MM.1S (cell line): ENCODE data around the gene SEC22A.

Source experiments
- DNase-seq: peaks from one replicate; pipeline ENCODE4 v3.0.0-alpha.2; 2015
- H2AFZ ChIP-seq: fragments of 300-600 bp; sonication (generic); 2 replicates; pipeline ENCODE4 v1.6.0; 2016; ENCODE audit warnings: antibody characterized with exemption, low read length
- H3F3A ChIP-seq: fragments of 300-600 bp; sonication (generic); 2 replicates; pipeline ENCODE4 v1.6.1; 2016; ENCODE audit warnings: mild to moderate bottlenecking, antibody characterized with exemption, low read length, moderate library complexity, mixed read lengths; ENCODE audit not compliant: insufficient read depth
- H3K27ac ChIP-seq: fragments of 300-600 bp; sonication (generic); 2 replicates; pipeline ENCODE4 v1.5.1; 2016; ENCODE audit warnings: mild to moderate bottlenecking, low read length
- H3K27me3 ChIP-seq: fragments of 300-600 bp; sonication (generic); replicated peaks from 2 replicates; pipeline ENCODE4 v1.6.0; 2016; ENCODE audit warnings: low read length; ENCODE audit not compliant: insufficient read depth
- H3K36me3 ChIP-seq: fragments of 300-600 bp; sonication (generic); replicated peaks from 2 replicates; pipeline ENCODE4 v1.6.1; 2016; ENCODE audit warnings: mild to moderate bottlenecking, low read length, mixed read lengths; ENCODE audit not compliant: insufficient read depth
- H3K4me1 ChIP-seq: fragments of 300-600 bp; sonication (generic); 2 replicates; pipeline ENCODE4 v1.6.1; 2016; ENCODE audit warnings: low read length, mixed read lengths
- H3K4me2 ChIP-seq: fragments of 300-600 bp; sonication (generic); 2 replicates; pipeline ENCODE4 v1.6.0; 2016; ENCODE audit warnings: low read depth, low read length
- H3K4me3 ChIP-seq: fragments of 300-600 bp; sonication (generic); 2 replicates; pipeline ENCODE4 v1.5.1; 2016; ENCODE audit warnings: low read length, mixed read lengths
- H3K79me2 ChIP-seq: fragments of 300-600 bp; sonication (generic); 2 replicates; pipeline ENCODE4 v1.6.1; 2016; ENCODE audit warnings: mixed run types, low read length, mixed read lengths
- H3K9ac ChIP-seq: fragments of 300-600 bp; sonication (generic); 2 replicates; pipeline ENCODE4 v1.6.1; 2016; ENCODE audit warnings: low read length, mixed read lengths
- H3K9me2 ChIP-seq: fragments of 300-600 bp; sonication (generic); replicated peaks from 2 replicates; pipeline ENCODE4 v1.6.1; 2016; ENCODE audit warnings: mild to moderate bottlenecking, low read length, mixed read lengths; ENCODE audit not compliant: insufficient read depth
- H3K9me3 ChIP-seq: fragments of 300-600 bp; sonication (generic); replicated peaks from 2 replicates; pipeline ENCODE4 v1.6.1; 2016; ENCODE audit warnings: mild to moderate bottlenecking, low read length, mixed read lengths; ENCODE audit not compliant: insufficient read depth
- H4K20me1 ChIP-seq: fragments of 300-600 bp; sonication (generic); 2 replicates; pipeline ENCODE4 v1.6.1; 2016; ENCODE audit warnings: mild to moderate bottlenecking, low read length, moderate library complexity, mixed read lengths; ENCODE audit not compliant: insufficient read depth
- EZH2 ChIP-seq: fragments of 300-600 bp; sonication (generic); optimal IDR thresholded peaks from 2 replicates; pipeline ENCODE3; 2017; ENCODE audit warnings: low read depth, mild to moderate bottlenecking, antibody characterized with exemption, low read length, mixed read lengths
- EZH2phosphoT487 ChIP-seq: fragments of 300-600 bp; sonication (generic); IDR thresholded peaks from 2 replicates; pipeline ENCODE4 v1.6.1; 2018; ENCODE audit warnings: antibody characterized with exemption, low read length
- TF ChIP-seq, protein P1 (sequence below): fragments of 300-600 bp; sonication (generic); IDR thresholded peaks from 2 replicates; pipeline ENCODE4 v1.5.1; 2016; ENCODE audit warnings: antibody characterized with exemption, low read length, mixed read lengths

SEC22A gene

DNA sequence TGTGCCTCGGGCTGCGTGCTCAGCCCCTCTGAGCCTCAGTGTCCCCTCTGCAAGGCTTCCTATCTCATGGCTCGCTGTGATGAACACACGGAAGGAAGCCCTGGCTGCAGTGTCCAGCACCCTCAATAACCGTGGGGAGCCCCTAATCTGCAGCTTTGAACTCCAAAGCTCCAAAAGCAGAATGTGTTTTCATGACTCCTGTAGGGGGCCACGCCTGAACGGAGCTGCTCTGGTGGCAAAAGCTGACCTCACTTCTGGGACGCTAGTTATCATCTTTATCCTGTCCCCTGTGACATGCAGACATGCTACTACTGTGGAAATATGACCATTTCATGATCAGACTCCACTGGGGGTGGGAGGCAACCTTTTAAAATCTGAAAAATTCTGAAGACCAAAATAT lies 98.8 kb downstream of the SEC22A start:
- Histone ChIP-seq H3K9me3 (no peaks in the 10 kb centered on the region), H3F3A (no peaks in the 10 kb centered on the region), H3K4me2 (no peak overlapping the region), H3K9me2 (no peaks in the 10 kb centered on the region), H3K27me3 (no peaks in the 10 kb centered on the region), H3K4me1 (no peaks in the 10 kb centered on the region), H3K27ac (no peak overlapping the region), H3K79me2 (no peaks in the 10 kb centered on the region), H3K9ac (no peak overlapping the region), H4K20me1 (no peaks in the 10 kb centered on the region), H3K4me3 (no peak overlapping the region), H3K36me3 (no peaks in the 10 kb centered on the region), H2AFZ (no peak overlapping the region)
- no peak for DNase-seq
- TF ChIP-seq, protein P1, sequence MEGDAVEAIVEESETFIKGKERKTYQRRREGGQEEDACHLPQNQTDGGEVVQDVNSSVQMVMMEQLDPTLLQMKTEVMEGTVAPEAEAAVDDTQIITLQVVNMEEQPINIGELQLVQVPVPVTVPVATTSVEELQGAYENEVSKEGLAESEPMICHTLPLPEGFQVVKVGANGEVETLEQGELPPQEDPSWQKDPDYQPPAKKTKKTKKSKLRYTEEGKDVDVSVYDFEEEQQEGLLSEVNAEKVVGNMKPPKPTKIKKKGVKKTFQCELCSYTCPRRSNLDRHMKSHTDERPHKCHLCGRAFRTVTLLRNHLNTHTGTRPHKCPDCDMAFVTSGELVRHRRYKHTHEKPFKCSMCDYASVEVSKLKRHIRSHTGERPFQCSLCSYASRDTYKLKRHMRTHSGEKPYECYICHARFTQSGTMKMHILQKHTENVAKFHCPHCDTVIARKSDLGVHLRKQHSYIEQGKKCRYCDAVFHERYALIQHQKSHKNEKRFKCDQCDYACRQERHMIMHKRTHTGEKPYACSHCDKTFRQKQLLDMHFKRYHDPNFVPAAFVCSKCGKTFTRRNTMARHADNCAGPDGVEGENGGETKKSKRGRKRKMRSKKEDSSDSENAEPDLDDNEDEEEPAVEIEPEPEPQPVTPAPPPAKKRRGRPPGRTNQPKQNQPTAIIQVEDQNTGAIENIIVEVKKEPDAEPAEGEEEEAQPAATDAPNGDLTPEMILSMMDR, result no peak
- TF ChIP-seq EZH2phosphoT487 (no peak), EZH2 (no peak)

DNA sequence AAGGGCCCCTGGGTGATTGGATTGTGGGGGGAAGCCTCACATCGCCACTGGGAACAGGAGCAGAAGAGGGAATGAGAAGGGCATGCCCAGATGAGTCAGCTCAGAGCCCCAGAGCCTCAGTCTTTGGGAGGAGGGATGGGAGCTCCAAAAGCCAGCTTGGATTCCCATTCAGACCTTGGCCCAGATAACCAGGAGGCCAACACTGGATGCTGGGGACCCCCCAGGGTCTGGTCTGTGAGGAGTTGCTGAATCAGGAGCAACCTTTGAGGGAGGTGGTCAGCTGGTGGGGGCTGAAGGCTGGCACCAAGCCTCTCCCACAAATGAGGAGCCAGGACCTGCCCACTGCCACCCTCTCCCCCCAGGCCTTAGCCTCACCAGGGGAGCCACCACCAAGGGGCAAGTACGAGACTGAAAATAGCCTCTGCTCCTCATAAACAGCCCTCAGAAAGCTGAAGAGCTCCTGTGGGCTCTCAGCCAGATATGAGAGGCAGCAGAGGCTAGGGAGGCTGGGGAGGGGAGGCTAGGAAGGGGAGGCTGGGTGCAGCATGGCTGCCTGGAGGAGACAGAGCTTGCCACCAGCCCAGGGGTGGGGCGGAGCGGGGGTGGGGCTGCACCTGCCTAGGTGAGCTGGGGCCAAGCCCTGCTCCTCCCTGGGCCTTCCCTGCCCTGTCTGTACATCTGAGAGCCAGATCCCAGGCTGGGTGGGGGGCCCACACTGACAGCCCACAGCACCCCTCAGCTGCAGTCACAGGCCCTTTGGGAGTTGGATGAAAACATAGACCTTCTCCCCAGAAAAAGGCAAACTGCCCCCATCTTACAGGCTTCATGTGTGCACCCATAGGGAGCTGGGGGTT lies 99.8 kb downstream of the SEC22A start:
- Histone ChIP-seq H3K4me3 (no peak overlapping the region), H3K4me1 (no peaks in the 10 kb centered on the region), H3F3A (no peaks in the 10 kb centered on the region), H3K4me2 (no peak overlapping the region), H3K9me3 (no peaks in the 10 kb centered on the region), H3K79me2 (no peaks in the 10 kb centered on the region), H2AFZ (no peak overlapping the region), H3K9ac (no peak overlapping the region), H3K27ac (no peak overlapping the region), H3K9me2 (no peaks in the 10 kb centered on the region), H3K27me3 (no peaks in the 10 kb centered on the region), H3K36me3 (no peaks in the 10 kb centered on the region), H4K20me1 (no peaks in the 10 kb centered on the region)
- no peak for DNase-seq
- no peak for TF ChIP-seq EZH2phosphoT487
- TF ChIP-seq EZH2, result no peak

DNA sequence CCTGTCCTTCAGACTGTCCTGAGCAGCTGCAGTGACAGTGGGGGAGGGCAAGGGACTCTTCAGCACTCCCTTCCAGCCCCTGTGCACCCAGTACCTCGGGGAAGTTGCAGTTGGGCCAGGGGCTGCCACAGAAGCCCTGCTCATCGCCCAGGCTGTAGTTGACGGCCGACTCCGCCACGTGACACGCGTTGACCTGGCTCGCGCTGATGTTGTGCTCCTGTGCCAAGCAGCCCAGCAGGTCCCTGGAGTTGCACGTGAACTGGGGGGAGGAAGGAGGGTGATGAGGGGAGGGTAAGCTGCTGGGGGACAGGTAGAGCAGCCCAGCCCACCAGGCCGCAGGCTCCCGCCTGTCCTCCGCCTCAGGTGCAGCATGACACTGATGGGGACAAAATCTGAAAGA lies 101.2 kb downstream of the SEC22A start:
- TF ChIP-seq EZH2phosphoT487, result no peak
- no peak for TF ChIP-seq EZH2
- TF ChIP-seq, protein P1, result no peak
- H3K9me2 ChIP-seq, result no peaks in the 10 kb centered on the region
- no peak overlapping the region for H3K27ac ChIP-seq
- H3F3A ChIP-seq, result no peaks in the 10 kb centered on the region
- H3K36me3 ChIP-seq, result no peaks in the 10 kb centered on the region
- H3K4me3 ChIP-seq, result no peak overlapping the region
- no peaks in the 10 kb centered on the region for H3K4me1 ChIP-seq
- no peaks in the 10 kb centered on the region for H3K9me3 ChIP-seq
- H3K9ac ChIP-seq, result no peak overlapping the region
- no peak for DNase-seq
- H3K79me2 ChIP-seq, result no peaks in the 10 kb centered on the region
- H2AFZ ChIP-seq, result no peak overlapping the region
- H4K20me1 ChIP-seq, result no peaks in the 10 kb centered on the region
- no peak overlapping the region for H3K4me2 ChIP-seq
- no peaks in the 10 kb centered on the region for H3K27me3 ChIP-seq

DNA sequence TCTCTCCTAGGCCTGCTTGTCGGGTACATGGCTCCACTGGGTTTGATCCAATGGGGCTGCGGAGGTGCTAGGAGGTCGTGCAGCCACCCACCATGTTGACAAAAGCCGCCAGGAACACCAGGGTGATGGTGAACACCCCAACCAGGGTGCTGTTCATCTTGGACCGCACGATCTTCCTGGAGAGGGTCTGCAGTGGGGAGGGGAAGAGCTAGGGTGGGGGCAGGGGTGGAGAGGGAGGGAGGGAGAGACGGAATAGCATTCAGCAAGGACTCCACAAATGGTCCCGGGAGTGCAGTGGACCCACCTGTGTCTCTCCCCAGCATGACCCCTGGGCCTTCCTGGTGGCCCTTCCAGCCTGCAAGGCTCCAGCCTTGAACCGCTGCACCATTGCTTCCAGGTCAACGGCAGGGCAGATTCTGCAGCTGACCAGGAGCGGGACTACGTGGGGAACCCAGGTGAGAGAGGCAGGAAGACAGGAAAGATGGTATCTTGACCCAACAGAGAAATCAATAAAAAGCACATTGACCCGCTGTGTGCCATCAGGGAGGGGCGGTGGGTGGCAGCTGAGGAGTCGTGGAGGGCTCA lies 102.3 kb downstream of the SEC22A start:
- DNase-seq, result no peak
- Histone ChIP-seq H3F3A (no peaks in the 10 kb centered on the region), H3K4me1 (no peaks in the 10 kb centered on the region), H3K79me2 (no peaks in the 10 kb centered on the region), H3K27me3 (no peaks in the 10 kb centered on the region), H3K4me2 (no peak overlapping the region), H3K36me3 (no peaks in the 10 kb centered on the region), H2AFZ (no peak overlapping the region), H3K27ac (no peak overlapping the region), H3K9me2 (no peaks in the 10 kb centered on the region), H3K9ac (no peak overlapping the region), H3K4me3 (no peak overlapping the region), H4K20me1 (no peaks in the 10 kb centered on the region), H3K9me3 (no peaks in the 10 kb centered on the region)
- TF ChIP-seq, protein P1, result no peak
- no peak for TF ChIP-seq EZH2phosphoT487
- TF ChIP-seq EZH2, result no peak
